Stimulated activated CD8-positive, alpha-beta memory T cell treated with anti-CD3 and anti-CD28 coated beads, Interleukin-12 subunit alpha, Interleukin-12 subunit beta, amount 100 ng/mL, for 1 hour (primary cell): ENCODE data around the gene MMP24.
"Not testable (repeated sequence)": the region's sequence is repeated elsewhere in the genome, so short reads cannot be mapped to it uniquely, and the experiment has no call there.

Experiments used
- DNase-seq: peaks from one replicate; pipeline ENCODE4 v3.0.0-alpha.2; 2020; ENCODE audit warnings: low read depth

MMP24 gene

GRCh38 chr20:35260426-35260825 lies 33.9 kb downstream of the MMP24 start:
- no peak for DNase-seq

GRCh38 chr20:35262321-35262720 lies 35.8 kb downstream of the MMP24 start:
- not testable (repeated sequence) for DNase-seq

- DNase-seq = not testable (repeated sequence)
Measured at GRCh38 chr20:35262731-35263531, 36.4 kb downstream of the MMP24 start.

GRCh38 chr20:35263532-35264341 lies 37.2 kb downstream of the MMP24 start:
- DNase-seq = no peak

GRCh38 chr20:35264755-35265154 lies 38.3 kb downstream of the MMP24 start:
- no peak for DNase-seq

- no peak for DNase-seq
Measured at GRCh38 chr20:35267092-35267491, 40.6 kb downstream of the MMP24 start.

GRCh38 chr20:35269055-35269781 lies 42.7 kb downstream of the MMP24 start:
- no peak for DNase-seq

- DNase-seq = no peak
Measured at GRCh38 chr20:35270021-35270902, 43.8 kb downstream of the MMP24 start.

GRCh38 chr20:35271073-35271882 lies 44.8 kb downstream of the MMP24 start:
- no peak for DNase-seq

- DNase-seq = no peak
Measured at GRCh38 chr20:35271904-35272303, 45.4 kb downstream of the MMP24 start.

- no peak for DNase-seq
Measured at GRCh38 chr20:35273449-35274171, 47.1 kb downstream of the MMP24 start.

- DNase-seq = no peak
Measured at GRCh38 chr20:35274172-35275092, 47.9 kb downstream of the MMP24 start.

- no peak for DNase-seq
Measured at GRCh38 chr20:35275741-35276251, 49.3 kb downstream of the MMP24 start.

GRCh38 chr20:35276408-35276807 lies 49.9 kb downstream of the MMP24 start:
- no peak for DNase-seq

- DNase-seq = no peak
Measured at GRCh38 chr20:35277127-35277526, 50.6 kb downstream of the MMP24 start.

GRCh38 chr20:35277531-35278395 lies 51.3 kb downstream of the MMP24 start, which contains the start of gene MMP24OS:
TSS of gene MMP24OS (minus strand) at chr20:35278122. CDS start at chr20:35277929, 193 bp downstream.
- peak; percentile 82 for DNase-seq

- no peak for DNase-seq
Measured at GRCh38 chr20:35279040-35279439, 52.5 kb downstream of the MMP24 start.
